SIG-M5 (cell line): Measurements from ENCODE around the gene GLUD2.
"Not testable (repeated sequence)": the region's sequence is repeated elsewhere in the genome, so short reads cannot be mapped to it uniquely, and the experiment has no call there.

ENCODE experiments used
- DNase-seq: peaks from one replicate; lab custom pipeline; 2025; lab: John Stamatoyannopoulos, UW

Gene GLUD2

DNA sequence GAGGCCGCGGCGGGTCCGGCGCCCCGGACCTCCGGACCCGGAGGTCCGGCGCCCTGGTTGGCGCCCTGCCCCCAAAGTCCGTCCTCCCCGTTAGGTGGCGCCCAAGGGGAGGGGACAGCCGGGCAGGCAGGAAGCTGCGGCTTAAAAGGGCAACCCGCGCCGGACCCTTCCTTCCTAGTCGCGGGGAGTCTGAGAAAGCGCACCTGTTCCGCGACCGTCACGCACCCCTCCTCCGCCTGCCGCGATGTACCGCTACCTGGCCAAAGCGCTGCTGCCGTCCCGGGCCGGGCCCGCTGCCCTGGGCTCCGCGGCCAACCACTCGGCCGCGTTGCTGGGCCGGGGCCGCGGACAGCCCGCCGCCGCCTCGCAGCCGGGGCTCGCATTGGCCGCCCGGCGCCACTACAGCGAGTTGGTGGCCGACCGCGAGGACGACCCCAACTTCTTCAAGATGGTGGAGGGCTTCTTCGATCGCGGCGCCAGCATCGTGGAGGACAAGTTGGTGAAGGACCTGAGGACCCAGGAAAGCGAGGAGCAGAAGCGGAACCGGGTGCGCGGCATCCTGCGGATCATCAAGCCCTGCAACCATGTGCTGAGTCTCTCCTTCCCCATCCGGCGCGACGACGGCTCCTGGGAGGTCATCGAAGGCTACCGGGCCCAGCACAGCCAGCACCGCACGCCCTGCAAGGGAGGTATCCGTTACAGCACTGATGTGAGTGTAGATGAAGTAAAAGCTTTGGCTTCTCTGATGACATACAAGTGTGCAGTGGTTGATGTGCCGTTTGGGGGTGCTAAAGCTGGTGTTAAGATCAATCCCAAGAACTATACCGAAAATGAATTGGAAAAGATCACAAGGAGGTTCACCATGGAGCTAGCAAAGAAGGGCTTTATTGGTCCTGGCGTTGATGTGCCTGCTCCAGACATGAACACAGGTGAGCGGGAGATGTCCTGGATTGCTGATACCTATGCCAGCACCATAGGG, at the start of gene GLUD2:
Gene GLUD2, plus strand, starts transcription at position 170 of the 979 bp plus-strand sequence. Its CDS starts 75 bp downstream, at position 245.
- not testable (repeated sequence) for DNase-seq

GRCh38 chrX:120999413-120999812, 48.0 kb upstream of the GLUD2 start:
- no peak for DNase-seq

GRCh38 chrX:121000589-121000988, 46.8 kb upstream of the GLUD2 start:
- DNase-seq = no peak

GRCh38 chrX:121008920-121009319, 38.5 kb upstream of the GLUD2 start:
- no peak for DNase-seq

DNA sequence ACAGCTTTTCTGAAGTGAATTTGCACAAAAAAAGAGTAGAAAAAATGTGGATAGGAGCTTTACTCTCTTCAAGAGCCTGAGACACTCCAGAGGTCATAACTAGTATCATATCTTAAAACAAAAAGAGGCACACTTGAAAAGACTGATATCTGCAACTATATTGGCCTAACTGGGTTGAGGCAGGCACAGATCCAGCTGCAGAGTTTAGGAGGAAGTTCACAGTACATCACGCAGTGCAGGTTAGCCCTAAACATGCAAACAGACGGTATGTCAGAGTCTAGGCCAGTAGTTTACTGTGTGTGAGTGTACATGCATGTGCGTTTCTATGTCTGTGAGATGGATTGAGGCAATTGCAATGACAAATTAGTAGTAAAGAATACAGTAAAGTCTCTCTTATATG, 37.6 kb upstream of the GLUD2 start:
- DNase-seq = no peak

- no peak for DNase-seq
These were observed 37.2 kb upstream of the GLUD2 start for GRCh38 chrX:121010218-121010617.

DNA sequence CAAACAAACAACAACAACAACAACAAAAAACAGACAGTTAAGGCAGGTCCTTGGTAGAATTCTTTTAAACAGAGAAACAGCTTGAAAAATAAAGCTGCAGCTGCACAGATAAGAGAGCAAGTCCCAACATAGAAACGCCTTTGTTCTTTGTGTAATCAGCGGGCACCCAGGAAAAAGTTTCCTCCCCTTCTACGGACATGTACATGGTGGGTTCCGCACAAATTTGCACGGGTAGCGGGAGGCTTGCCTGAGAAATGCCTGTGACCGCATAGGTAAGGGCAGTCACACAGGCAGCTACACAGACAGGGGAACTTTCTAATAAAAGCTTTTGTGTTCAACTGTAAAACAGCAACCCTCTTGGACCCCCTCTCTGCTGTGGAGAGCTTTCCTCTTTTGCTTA, 36.2 kb upstream of the GLUD2 start:
- no peak for DNase-seq

DNA sequence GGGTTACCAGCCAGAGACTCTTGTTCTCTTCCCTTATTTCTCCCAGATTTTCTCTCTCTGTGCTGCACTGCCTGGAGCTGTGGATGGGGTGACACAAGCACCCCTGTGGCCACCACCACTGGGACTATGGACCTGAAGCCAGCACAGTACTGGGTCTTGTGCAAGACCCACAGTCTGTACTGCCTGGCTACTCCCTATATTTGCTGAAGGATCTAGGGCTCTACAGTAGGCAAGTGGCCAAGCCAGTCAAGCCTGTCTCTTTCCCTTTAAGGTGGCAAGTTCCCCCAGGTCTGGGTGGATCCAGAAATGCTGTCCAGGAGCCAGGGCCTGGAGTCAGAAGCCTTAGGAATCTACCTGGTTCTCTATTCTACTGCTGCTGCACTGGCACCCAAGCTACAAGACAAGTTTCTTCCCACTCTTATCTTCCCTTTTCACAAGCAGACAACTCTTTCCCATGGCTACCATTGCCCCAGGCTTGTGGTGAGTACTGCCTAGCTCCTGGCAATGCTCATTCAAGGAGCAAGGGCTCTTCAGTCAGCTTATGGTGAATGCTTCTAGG, 33.4 kb upstream of the GLUD2 start:
- DNase-seq = no peak

DNA sequence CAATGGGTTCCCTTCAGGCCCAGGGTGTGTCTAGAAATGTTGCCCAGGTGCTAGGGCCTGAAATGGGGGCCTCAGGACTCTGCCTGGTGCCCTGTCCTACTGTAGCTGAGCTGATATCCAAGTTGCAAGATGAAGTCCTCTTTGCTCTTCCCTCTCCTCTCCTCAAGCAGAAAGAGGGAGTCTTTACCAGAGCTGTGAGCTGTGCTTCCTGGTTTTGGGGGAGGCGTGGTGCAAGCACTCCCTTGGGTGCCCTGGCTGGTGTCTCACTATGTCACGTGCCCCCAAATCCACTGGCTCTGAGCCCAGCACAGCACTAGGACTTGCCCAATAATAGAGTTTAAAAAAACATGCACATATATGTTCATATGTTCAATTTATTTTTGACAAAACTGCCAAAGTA, 32.6 kb upstream of the GLUD2 start:
- DNase-seq = no peak

DNA sequence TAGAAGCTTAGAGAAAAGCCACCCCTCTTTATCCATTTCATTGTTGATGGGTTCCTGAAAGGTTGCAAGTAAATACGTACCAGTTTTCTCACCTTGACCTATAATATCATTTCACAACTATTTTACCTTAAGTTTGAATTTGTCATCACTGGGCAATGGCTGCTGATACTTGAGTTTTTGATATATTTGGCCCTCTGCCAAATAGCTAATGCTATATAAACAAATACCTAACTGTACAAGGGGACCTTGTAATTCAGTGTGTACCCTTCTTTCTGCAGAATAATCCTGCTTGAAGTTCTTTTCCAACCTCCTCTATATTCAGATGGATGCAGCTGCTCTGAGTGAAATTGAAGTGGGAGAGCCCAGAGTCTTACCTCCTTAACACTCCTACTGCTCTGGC, 19.0 kb upstream of the GLUD2 start:
- DNase-seq = no peak

GRCh38 chrX:121030083-121030482, 17.3 kb upstream of the GLUD2 start:
- DNase-seq = no peak

GRCh38 chrX:121032531-121032930, 14.9 kb upstream of the GLUD2 start:
- DNase-seq = no peak

GRCh38 chrX:121036137-121036536, 11.3 kb upstream of the GLUD2 start:
- no peak for DNase-seq

DNA sequence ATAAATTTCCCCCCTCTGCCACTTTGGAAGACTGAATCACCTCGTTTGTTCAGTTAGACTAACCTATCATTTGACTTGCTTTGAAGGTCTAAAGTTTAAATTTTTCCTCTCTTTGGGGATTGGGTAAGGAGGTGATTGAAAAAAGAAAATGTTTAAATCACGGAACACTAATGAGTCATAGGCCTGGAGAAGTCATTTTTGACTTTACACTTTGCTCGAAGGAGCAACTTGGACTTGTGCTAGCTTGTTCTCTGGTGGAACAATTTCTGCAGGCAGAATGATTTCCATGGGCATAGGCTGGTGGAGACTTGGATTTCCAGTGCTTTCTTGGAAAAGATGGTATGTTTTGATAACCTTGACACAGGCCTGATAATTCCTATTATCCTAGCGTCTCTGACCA, 10.5 kb upstream of the GLUD2 start:
- DNase-seq = no peak

DNA sequence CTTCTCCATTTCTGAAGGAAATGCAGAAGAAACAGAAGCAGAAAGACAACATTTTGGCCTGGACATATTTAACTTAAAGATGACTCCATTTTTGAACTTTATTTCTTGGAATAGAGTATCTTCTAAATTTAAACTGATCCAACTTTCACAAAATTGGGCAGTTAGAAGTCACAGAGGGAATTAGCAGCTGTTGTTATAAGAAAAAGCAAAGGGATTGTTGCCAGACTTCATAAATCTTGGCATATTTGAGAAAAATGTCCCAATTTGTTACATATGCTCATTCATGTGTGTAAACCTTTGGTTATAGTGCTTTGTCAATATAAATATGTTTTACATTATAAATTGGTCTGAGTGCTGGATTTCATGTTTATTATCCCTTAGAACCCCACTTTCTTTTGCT, 3.4 kb downstream of the GLUD2 start:
- DNase-seq = no peak

DNA sequence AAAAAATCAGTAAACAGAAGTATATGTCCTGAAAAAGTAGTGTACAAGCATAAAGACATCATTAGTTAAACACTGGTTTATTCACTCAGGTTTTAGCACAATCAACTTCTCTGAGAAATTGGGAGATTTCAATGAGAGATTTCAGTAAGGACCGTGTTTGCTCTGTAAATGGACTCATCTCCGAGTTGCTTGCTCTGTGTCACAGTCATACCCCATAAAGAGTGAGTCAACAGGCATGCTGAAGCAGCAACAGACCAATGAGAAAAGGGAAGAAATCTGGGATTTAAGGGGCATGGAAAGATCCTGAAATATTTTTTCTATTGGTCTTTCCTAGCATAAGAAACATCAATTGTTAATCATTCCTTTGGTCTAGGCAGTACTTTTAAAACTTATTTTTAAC, 4.7 kb downstream of the GLUD2 start:
- no peak for DNase-seq

DNA sequence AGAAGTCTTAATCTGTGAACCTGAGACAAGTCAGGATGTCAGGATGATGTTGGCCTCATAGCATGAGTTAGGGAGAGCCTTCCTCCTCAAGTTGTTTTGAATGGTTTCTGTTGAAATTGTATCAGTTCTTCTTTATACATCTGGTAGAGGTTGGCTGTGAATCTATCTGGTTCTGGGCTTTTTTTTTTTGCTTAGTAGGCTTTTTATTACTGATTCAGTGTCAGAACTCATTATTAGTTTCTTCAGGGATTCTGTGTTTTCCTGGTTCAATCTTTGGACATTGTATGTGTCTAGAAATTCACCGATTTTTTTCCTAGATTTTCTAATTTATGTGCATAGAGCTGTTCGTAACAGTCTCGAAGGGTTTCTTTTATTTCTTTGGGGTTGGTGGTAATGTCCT, 14.9 kb downstream of the GLUD2 start:
- no peak for DNase-seq

DNA sequence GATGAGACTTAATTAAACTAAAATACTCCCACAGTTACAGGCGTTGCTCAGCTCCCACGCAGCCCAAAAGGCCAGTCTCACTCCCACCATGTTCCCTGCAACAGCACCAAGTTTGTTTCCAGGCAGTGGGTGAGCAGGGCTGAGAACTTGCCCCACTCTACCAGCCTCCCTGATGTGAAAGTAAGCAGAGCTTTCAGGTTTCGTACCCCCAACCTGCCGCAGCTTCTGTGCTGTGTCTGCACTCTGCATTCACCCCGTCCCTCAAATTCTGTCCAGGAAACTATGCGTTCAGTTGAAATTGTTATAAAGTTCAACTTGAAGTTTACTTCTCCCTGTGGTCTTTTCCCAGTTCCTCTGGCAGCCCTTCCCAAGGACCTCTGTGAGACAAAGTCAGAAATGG, 17.2 kb downstream of the GLUD2 start:
- DNase-seq = no peak

GRCh38 chrX:121084247-121084646, 36.8 kb downstream of the GLUD2 start:
- DNase-seq = not testable (repeated sequence)

DNA sequence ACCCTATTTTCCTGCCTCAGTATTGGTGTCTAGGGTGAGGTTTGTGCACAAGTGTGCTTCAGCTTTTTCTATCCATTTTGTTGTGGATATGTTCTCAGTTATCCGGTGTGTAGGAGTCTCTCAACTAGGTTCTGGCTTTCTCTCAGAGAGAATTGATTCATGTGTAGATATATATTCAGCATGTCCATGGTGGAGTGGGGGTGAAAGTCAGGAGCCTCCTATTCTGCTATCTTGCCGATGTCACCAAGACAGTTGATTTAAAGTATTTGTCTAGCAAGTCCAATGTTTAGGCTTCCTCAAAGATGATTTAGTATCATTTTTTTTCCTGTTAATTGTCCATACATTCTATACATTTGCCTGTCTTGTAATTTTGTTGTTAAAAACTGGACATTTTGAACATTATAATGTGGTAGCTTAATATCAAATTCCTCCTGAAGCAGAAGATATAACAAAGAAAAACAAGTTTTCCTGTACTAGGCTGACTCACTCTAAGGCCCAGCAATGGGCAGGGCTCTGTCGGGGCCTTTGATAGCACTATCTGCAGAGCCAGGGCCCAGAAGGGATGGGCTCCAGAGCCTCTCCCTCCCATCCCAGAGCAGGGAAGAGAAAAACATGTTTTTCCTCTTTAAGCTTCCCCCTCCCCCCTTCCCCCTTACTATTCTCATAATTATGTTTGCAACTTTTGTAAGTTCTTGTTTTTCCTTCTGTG, 37.6 kb downstream of the GLUD2 start:
- DNase-seq = no peak

GRCh38 chrX:121085612-121086010, 38.2 kb downstream of the GLUD2 start:
- DNase-seq = no peak

GRCh38 chrX:121093011-121093410, 45.6 kb downstream of the GLUD2 start:
- no peak for DNase-seq
